Heart left ventricle (tissue), 16 donors: ENCODE results near the gene CAD. TPM values are rescaled to one million over a fixed set of nuclear protein-coding genes. Genes with fewer than 3 reads are reported as not detected.

Experiments used
- ATAC-seq, 4 donors: fragments of 200-7000 bp; cut with Tn5 transposase; one replicate each; pipeline ENCODE4 v1.9.1; 2020 to 2022; ENCODE audit warnings: moderate library complexity in 4 of 4, mild to moderate bottlenecking in 3 of 4, moderate number of reproducible peaks in 1 of 4
- DNase-seq, 5 donors: peaks; one replicate each; pipeline ENCODE4 v3.0.0-alpha.2; 2020
- H3K27ac ChIP-seq, 12 donors: fragments of 200-600 bp; sonication (generic) in 4 of 12; one replicate each; pipeline versions ENCODE4 v1.5.0 to v1.8.0; 2016 to 2022; ENCODE audit warnings: mild to moderate bottlenecking in 2 of 12
- H3K27me3 ChIP-seq, 9 donors: fragments of 200-600 bp; sonication (generic) in 2 of 9; one replicate each; pipeline versions ENCODE4 v1.5.1 to v1.8.0; 2016 to 2022; ENCODE audit warnings: mild to moderate bottlenecking in 3 of 9
- H3K36me3 ChIP-seq, 9 donors: fragments of 200-600 bp; sonication (generic) in 2 of 9; one replicate each; pipeline versions ENCODE4 v1.5.0 to v1.8.0; 2018 to 2022; ENCODE audit warnings: mild to moderate bottlenecking in 2 of 9
- H3K4me1 ChIP-seq, 12 donors: fragments of 200-600 bp; sonication (generic) in 4 of 12; one replicate each; pipeline versions ENCODE4 v1.5.0 to v1.8.0; 2016 to 2022; ENCODE audit warnings: mild to moderate bottlenecking in 3 of 12
- H3K4me3 ChIP-seq, 12 donors: fragments of 200-600 bp; sonication (generic) in 4 of 12; one replicate each; pipeline versions ENCODE4 v1.5.0 to v1.8.0; 2017 to 2022; ENCODE audit warnings: mild to moderate bottlenecking in 9 of 12, moderate library complexity in 4 of 12
- H3K9me3 ChIP-seq, 12 donors: fragments of 200-600 bp; sonication (generic) in 4 of 12; one replicate each; pipeline versions ENCODE4 v1.5.0 to v1.8.0; 2016 to 2022; ENCODE audit warnings: mild to moderate bottlenecking in 1 of 12
- CTCF ChIP-seq, 12 donors: fragments of 200-600 bp; sonication (generic) in 4 of 12; IDR thresholded peaks; one replicate each; pipeline versions ENCODE4 v1.5.0 to v1.8.0; 2018 to 2022; ENCODE audit warnings: antibody characterized with exemption in 12 of 12, mild to moderate bottlenecking in 5 of 12
- POLR2A ChIP-seq, 2 donors: fragments of 450-650 bp; IDR thresholded peaks; one replicate each; pipeline ENCODE4 v1.6.1; 2017; ENCODE audit warnings: antibody characterized with exemption in 2 of 2, mild to moderate bottlenecking in 2 of 2, moderate library complexity in 2 of 2
- WGBS, 4 donors: extraction: QIAGEN DNeasy Blood & Tissue Kit in 2 of 4; methylation state at CpG; one replicate each; pipeline versions ENCODE4 v1.1.5 to v1.1.7; 2013 to 2018; 5-methylcytosine and 5-hydroxymethylcytosine counted together
- intact Hi-C, 10 donors: fragments of 100-400 bp; cut with DNase I; formaldehyde crosslinking; loops; one replicate each; pipeline versions ENCODE4 v1.11.1 to v1.14.2; 2022
- polyA plus RNA-seq, 2 donors: library from polyadenylated mRNA; stranded (reverse); fragments of 200-250 nt; gene quantifications; one replicate each; pipeline ENCODE4 v1.2.3, GENCODE V29; 2013
- total RNA-seq, 9 donors: library from RNA; depleted of rRNA in 2 of 9; stranded (reverse); fragments of >200 nt in 2 of 9; fragmentation: NEBNext Ultra II Directional in 3 of 9; extraction: Animal tissue kit (Norgen Biotek cat#: 25700) in 3 of 9; gene quantifications; one replicate each; pipeline versions ENCODE4 v1.1.0 to v1.2.4, GENCODE V29; 2016 to 2023
- donor health status: ischemic (EF 13 %, LVEDD 7.1; RV severe dilation, severe dysfunction).
- donor health status: healthy with polysubstance abuse.
- donor health status: DM: no; HTN: yes; CAD: no.
- donor health status: DM: no; HTN: no; CAD: no.
- donor health status: ischemic (EF 25% LVEDD 6.9; RV normal size, moderate dysfunction).
- donor health status: ischemic (EF 25% LVEDD 5.7; RV mildly dilated, moderate dysfunction).
- donor health status: healthy.
- donor health status: DM: yes; HTN: yes; CAD: no.
- donor health status: ischemic (EF 35%, LVEDD 5.7; RV mildly dilated, moderate dysfunction).
- donor health status: nonischemic (EF 11% LVEDD 7.7; RV severe dilation, severe dysfunction).
- donor health status: DM: yes; HTN: yes; CAD: no.
- donor health status: PGD.
- donor health status: ischemic (EF 29% LVEDD 5.4; RV normal size, mild dysfunction).
- donor health status: nonischemic (EF 23%, LVEDD 6.1; RV moderate dilation, normal function).

The CAD gene
- total and polyA plus RNA-seq, 11 donors: 3.2 to 14.2 (median 6.7) TPM

DNA sequence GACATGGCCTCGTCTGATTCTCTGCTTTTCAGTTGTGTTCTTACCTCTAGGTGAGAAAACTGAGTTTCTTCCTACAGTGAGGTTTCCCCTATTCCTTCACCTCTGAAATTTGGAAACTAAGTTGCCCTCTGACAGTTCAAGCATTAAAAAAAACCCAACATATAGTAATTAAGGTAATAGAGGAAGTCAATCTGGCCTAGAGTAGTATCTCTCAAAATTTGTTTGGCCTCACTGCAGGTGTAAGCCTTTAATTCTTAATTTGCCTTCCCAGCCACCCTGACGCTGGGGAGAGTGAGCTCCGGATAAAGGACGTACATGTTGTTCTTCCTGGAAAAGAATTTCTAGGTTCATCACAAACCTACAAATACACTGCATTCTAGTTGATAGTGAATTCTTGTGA is 1.4 kb downstream of the CAD start:
- no peak for DNase-seq
- 89 to 95% (median 93%) methylated on average over 4 of the region's 4 CpGs for whole genome bisulfite sequencing, 4 donors
- intact Hi-C loops: no loop called here
- Histone ChIP-seq H3K36me3 (peaks cover 0 to 64% (median 59%) of the 10 kb centered on the region in 9 donors), H3K27me3 (no peaks in the 10 kb centered on the region), H3K27ac (no peak overlapping the region), H3K4me1 (peaks cover 0 to 22% (median 15%) of the 10 kb centered on the region in 12 donors), H3K9me3 (no peaks in the 10 kb centered on the region), H3K4me3 (peak overlapping the region in 1 of 12 donors; percentile 74)
- no peak for ATAC-seq
- no peak for TF ChIP-seq POLR2A (IDR thresholded peaks at IDR 0.05)
- no peak for TF ChIP-seq CTCF (IDR thresholded peaks at IDR 0.05)

DNA sequence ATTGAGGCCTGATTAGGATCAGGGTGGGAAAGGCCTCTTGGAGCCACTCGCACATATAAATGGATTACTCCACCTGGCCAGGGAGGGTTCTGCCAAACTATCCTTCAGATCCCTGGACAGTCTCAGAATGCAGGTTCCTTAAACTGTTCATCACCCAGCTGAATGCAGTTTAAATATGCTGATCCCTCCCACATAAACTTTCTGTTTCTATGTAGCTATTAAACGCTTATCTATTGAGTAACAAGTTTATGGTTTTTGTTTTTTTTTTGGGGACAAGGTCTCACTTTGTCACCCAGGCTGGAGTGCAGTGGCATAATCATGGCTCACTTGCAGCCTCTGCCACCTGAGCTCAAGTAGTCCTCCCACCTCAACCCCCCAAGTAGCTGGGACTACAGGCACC is 1.9 kb downstream of the CAD start:
- TF ChIP-seq POLR2A (IDR thresholded peaks at IDR 0.05) (no peak), CTCF (IDR thresholded peaks at IDR 0.05) (no peak)
- H3K9me3 ChIP-seq: no peaks in the 10 kb centered on the region
- intact Hi-C loops: no loop called here
- WGBS, 4 donors: 88 to 94% (median 89%) methylated on average over 2 of the region's 2 CpGs
- H3K36me3 ChIP-seq: peaks cover 0 to 64% (median 59%) of the 10 kb centered on the region in 9 donors
- no peak overlapping the region for H3K27ac ChIP-seq
- H3K4me1 ChIP-seq: peaks cover 0 to 18% (median 14%) of the 10 kb centered on the region in 12 donors
- no peak overlapping the region for H3K4me3 ChIP-seq
- ATAC-seq: no peak
- H3K27me3 ChIP-seq: no peaks in the 10 kb centered on the region
- no peak for DNase-seq

DNA sequence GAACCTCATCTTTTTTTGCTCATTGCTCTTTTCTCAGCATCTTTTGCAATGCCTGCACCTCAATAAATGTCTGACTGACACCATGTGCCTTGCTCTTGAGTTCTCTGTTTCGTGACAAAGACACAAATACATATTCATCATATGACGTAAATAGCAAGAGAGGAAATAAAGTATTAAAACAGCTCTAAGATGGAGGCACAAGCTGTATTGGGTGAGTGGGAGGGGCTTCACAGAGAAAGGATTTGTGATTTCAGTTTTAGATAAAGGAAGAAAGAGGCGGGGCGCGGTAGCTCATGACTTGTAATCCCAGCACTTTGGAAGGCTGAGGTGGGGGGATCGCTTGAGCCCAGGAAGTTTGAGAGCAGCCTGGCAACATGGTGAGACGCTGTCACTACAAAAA is 2.9 kb downstream of the CAD start:
- H3K4me3 ChIP-seq: no peak overlapping the region
- no peak for ATAC-seq
- no peaks in the 10 kb centered on the region for H3K9me3 ChIP-seq
- H3K27me3 ChIP-seq: no peaks in the 10 kb centered on the region
- H3K36me3 ChIP-seq: peaks cover 0 to 71% (median 61%) of the 10 kb centered on the region in 9 donors
- WGBS, 4 donors: 94 to 98% (median 97%) methylated on average over 7 of the region's 7 CpGs
- peaks cover 0 to 18% (median 14%) of the 10 kb centered on the region in 12 donors for H3K4me1 ChIP-seq
- intact Hi-C loops: no loop called here
- no peak overlapping the region for H3K27ac ChIP-seq
- TF ChIP-seq CTCF (IDR thresholded peaks at IDR 0.05) (no peak), POLR2A (IDR thresholded peaks at IDR 0.05) (no peak)
- peak in 1 of 5 donors; percentile 2 for DNase-seq

DNA sequence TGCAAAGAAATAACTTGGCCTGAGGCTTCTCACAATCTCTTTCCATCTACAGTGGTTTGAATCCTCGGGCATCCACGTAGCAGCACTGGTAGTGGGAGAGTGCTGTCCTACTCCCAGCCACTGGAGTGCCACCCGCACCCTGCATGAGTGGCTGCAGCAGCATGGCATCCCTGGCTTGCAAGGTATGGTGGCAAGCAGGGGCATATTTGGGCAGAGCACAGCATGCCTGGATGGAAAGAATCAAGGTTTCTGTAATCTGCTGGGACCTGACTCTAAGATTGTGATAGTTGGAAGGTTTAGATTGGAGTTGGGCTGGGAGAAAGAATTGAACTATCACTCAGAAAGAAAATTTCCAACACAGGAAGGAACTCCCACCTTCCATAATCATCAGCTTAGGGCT is 4.0 kb downstream of the CAD start:
- DNase-seq (no peak), ATAC-seq (no peak)
- Histone ChIP-seq H3K27me3 (no peaks in the 10 kb centered on the region), H3K4me1 (peaks cover 0 to 18% (median 14%) of the 10 kb centered on the region in 12 donors), H3K27ac (no peak overlapping the region), H3K36me3 (peaks cover 0 to 72% (median 61%) of the 10 kb centered on the region in 9 donors), H3K4me3 (no peak overlapping the region), H3K9me3 (no peaks in the 10 kb centered on the region)
- intact Hi-C loops: no loop called here
- WGBS, 4 donors: 78 to 93% (median 86%) methylated on average over 3 of the region's 3 CpGs
- TF ChIP-seq CTCF (IDR thresholded peaks at IDR 0.05): no peak
- TF ChIP-seq POLR2A (IDR thresholded peaks at IDR 0.05): no peak
